ENCODE data around the gene MINDY4.

DNA sequence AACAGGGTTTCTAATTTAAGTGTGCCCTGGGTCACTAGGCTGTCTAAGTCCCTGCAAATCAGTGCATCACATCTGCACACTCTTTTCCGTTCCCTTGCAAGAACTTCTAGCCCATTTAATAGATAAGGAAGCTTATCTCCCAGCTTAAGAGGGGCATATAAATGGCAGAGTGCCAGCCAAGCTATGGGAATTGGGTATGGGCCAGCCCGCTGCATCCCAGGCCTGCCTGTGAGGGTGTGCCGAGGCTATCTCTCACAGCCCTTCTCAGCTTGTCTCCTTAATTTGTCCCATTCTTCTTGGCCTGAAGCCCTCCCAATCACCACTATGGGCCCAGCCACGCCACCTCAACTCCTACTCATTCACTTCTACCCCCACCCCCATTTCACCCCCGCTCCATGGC is 155.1 kb downstream of the MINDY4 start:
- TF ChIP-seq POLR2AphosphoS5 (IDR thresholded peaks at IDR 0.05) (no peak), POLR2A (IDR thresholded peaks at IDR 0.05) (no peak)
- TF ChIP-seq, protein P1, sequence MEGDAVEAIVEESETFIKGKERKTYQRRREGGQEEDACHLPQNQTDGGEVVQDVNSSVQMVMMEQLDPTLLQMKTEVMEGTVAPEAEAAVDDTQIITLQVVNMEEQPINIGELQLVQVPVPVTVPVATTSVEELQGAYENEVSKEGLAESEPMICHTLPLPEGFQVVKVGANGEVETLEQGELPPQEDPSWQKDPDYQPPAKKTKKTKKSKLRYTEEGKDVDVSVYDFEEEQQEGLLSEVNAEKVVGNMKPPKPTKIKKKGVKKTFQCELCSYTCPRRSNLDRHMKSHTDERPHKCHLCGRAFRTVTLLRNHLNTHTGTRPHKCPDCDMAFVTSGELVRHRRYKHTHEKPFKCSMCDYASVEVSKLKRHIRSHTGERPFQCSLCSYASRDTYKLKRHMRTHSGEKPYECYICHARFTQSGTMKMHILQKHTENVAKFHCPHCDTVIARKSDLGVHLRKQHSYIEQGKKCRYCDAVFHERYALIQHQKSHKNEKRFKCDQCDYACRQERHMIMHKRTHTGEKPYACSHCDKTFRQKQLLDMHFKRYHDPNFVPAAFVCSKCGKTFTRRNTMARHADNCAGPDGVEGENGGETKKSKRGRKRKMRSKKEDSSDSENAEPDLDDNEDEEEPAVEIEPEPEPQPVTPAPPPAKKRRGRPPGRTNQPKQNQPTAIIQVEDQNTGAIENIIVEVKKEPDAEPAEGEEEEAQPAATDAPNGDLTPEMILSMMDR (IDR thresholded peaks at IDR 0.05) = no peak
